IPS-18c (cell line): ENCODE results near the gene GMPPA.

Experiments
- H3K4me3 ChIP-seq: 2 replicates; pipeline ENCODE4 v1.7.0; 2013; ENCODE audit warnings: low read depth, mild to moderate bottlenecking, low read length, moderate library complexity; ENCODE audit not compliant: insufficient read depth
- H3K9me3 ChIP-seq: one replicate; pipeline ENCODE4 v1.6.1; 2013; ENCODE audit warnings: mild to moderate bottlenecking, low read length, moderate library complexity; ENCODE audit not compliant: control insufficient read depth, insufficient read depth

GMPPA gene

DNA sequence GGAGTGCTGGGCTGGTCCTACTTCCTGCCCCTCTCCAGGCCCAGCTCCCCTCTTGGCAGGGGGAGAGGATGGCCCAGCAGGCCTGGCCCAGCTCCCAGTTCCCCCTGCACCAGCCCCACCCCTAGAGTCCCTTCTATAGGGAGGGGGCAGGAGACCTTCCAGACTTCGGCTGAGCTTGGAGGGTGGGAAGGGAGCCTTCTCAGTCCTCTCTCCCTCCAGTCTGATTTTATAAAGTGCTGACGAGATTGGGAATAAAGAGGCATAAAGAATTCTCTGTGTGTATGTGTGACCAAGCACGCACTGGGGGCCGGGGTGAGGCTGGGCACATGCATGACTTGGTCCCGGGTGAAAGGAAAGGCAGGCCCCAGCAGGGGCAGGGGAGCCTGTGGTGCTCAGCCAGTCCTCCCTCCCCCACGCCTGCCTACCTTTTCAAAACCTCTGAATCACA is 39.8 kb downstream of the GMPPA start:
- no peak overlapping the region for H3K4me3 ChIP-seq

DNA sequence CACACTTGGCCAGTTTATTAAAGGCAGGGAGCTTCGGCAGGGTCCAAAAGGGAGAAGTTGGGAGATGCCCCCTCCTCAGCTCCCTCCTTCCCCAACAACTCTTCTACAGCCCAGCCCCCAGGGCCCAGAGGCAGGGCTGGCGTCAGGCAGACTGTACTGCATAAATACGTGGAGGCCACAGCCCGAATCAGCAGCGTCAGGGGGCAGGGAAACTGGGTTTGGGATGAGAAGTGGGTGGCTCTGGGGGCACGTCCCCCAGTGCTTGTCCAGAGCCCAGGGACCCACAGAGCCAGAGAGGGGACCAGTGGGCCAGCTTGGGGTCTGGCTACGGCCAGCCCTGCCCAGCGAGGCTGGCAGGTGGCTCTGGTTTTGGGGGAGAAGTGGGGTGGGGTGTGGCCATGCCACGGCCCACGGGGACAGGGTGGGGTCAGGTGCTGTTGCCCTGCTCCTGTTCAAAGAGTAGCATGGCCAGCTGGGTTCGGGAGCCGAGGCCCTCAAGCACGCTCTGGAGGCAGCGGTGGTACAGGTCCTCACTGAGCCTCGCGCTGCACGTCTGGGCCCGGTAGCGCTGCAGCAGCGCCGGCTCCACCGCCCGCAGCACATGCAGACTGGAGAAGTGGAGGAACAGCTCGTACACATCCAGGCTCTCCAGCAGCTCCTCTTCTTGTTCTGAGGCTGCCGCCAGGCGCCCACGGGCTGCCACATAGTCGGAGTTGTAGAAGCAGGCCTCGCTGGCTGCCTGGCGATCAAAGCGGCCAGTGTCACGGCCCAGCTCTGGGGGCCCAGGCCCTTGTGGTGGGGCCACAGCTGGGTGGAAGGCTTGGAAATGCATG is 40.5 kb downstream of the GMPPA start:
- no peaks in the 10 kb centered on the region for H3K9me3 ChIP-seq
- no peak overlapping the region for H3K4me3 ChIP-seq

More for the DNA sequence above, 39.8 kb downstream of the GMPPA start:
- no peaks in the 10 kb centered on the region for H3K9me3 ChIP-seq

DNA sequence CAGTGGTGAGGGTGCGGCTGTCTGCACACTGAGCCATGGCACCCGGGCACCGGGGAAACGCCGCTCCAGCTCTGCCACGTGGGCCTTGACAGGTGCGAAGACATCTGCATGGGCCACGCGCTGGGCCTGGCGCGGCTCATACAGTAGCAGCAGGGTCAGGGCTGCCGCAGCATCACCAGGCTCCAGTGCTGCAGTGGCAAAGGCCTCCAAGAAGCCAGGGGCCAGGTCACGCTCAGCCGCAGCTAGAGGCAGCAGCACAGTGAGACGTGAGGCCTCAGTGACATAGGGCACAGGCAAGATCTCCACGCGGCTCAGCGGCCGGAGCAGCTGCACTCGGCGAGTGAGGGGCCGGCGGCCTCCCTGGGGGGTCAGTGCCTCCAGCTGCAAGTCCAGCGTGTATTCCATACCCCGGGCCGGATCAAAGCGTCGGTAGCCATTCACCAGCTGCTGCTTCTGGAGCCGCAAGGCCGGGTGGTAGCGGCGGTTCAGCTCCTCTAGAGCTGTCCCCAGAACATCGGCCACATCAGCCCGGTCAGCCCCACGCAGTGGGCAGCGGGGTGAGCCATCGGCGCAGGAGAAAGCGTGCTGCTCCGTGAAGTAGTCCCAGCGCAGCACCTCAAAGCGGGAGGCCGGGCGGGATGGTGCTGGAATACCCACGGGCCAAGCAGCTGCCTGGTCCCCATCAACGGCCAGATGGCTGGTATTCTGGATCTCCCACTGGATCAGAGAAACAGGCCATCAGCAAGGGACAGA is 41.4 kb downstream of the GMPPA start:
- no peaks in the 10 kb centered on the region for H3K9me3 ChIP-seq
- H3K4me3 ChIP-seq = no peak overlapping the region

DNA sequence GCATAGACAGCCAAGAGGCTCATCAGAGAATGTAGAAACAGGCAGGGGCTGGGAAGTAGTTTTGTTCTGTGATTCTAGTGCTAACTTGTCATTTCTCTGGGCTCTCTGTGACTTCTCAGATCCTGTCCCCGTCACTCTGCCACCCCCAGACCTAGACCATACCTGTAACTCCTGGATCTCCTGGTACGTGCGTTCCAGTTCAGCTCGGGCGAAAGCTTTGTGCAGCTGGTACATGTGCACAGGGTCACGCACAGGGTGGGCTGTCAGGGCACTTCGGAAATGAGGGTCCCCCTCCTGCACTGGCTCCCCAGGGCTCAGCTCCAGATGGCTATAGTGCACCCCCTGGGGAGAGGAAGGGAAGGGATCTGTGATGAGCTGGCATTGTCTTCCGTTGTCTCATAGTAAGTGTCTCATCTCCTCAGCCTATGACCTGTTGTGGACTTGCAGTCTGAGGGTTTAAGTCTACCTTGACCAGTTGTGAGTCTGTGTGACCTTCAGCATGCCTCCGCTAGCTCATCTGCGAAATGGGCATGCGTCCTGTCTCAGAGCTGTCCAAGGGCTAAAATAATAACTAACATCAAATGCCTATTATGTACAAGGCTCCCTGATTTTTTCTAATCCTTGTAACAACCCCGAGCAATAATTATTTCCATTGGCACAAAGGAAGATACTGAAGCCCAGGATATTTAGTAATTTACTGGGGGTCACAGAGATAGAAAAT is 42.3 kb downstream of the GMPPA start:
- no peak overlapping the region for H3K4me3 ChIP-seq

DNA sequence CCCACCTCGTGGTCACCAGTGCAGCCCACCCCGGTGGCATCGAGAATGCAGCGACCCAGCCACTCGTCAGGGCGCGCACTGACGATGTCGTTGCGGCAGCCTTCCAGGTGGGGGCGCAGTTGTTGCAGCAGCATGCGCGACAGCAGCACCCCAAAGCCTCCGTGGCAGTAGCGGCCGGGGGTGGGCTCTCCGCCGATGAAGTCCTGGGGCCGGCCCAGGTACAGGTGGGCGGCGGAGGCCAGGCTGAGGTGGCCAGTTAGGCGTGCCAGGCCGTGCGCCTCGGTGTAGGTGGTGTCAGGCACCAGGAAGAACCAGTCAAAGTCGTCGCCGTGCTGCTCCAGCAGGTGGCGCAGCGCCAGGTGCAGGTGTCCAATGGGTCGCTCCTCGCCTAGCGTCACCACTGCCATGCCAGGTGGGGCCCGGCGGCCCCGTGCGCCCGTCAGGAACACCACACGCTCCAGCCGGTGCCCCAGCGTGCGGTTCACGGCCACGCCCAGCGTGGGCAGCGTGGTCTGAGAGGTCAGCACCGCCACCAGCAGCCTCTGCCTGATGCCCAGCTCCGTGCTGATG is 43.0 kb downstream of the GMPPA start:
- H3K4me3 ChIP-seq = peak overlapping the region; percentile 87

More for the DNA sequence above, 42.3 kb downstream of the GMPPA start:
- no peaks in the 10 kb centered on the region for H3K9me3 ChIP-seq

DNA sequence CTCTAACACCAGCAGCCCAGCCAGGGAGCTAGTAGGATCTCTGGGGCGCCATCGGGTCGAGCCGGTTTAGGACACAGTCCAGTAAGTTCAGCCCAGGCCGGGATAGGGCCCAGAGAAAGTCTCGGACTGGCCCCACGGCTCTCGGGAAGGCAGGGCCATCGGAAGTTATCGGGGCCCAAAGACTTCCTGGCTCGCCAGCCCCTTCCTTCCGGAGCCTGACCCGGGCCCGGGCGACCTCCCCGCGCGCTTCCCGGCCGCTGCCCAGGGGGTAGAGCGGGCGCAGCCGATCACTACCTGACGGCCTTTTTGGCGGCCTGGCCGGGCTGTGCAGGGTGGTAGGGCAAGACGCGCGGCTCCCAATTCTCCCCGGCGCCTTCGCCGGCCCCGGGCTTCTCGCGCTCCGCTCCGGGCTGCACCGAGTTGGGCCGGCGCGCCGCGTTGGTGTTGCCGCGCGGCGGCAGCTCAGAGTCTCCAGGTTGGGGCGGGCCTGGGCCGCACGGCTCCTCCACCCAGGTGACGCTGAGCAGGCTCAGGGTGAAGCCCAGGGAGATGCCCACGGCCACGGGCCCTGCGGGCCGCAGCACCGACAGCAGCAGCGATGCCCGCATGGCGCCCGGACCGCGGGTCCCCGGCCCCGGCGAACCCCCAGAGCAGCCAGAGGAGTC is 44.4 kb downstream of the GMPPA start:
- Histone ChIP-seq H3K9me3 (no peaks in the 10 kb centered on the region), H3K4me3 (peak overlapping the region; percentile 87)

More for the DNA sequence above, 43.0 kb downstream of the GMPPA start:
- no peaks in the 10 kb centered on the region for H3K9me3 ChIP-seq

DNA sequence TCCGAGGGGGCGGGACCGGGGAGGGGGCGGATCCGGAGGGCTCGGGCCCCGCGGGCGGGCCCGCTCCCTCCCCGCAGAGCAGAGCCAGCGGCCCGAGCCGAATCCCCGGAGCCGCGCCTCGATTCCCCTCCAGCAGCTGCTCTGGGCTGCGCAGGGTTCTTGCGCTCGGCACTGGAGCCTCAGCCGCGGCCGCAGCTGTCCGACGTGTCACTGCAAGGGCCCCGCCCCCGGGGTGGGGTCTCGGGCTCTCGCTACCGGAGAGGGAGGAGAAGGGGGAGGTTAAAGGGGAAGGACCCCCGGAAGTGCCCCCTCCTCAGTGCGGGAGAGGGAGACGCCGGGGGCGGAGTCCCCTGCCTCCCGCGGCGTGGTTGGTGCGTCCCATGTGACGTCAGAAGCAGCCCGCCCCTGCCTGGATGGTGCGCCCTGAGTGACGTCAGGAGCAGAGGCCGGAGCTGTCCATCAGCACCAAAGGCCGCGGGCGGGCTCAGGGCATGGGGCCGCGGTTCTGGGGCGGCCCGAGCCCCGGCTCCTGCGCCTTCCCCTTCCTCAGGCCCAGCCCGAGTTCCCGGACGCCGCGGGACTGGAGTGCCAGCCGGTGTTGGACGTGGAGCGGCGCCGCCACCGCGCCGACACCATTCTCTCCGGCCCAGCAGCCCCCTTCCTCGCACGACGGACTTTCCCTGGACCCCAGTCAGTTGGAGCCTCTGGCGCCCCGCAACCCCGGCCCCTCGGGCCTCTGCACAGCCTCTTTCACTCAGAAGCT is 45.1 kb downstream of the GMPPA start, which contains the start of the genes CHPF and TMEM198:
Gene CHPF (minus strand): TSS at position 214 of the 763 bp plus-strand sequence. CDS start 271 bp downstream, outside the sequence.
Gene TMEM198 (plus strand): TSS at position 433 of the 763 bp plus-strand sequence. CDS start 700 bp downstream, outside the sequence.
- peak within 1 kb of the TSS; percentile 87 for H3K4me3 ChIP-seq

DNA sequence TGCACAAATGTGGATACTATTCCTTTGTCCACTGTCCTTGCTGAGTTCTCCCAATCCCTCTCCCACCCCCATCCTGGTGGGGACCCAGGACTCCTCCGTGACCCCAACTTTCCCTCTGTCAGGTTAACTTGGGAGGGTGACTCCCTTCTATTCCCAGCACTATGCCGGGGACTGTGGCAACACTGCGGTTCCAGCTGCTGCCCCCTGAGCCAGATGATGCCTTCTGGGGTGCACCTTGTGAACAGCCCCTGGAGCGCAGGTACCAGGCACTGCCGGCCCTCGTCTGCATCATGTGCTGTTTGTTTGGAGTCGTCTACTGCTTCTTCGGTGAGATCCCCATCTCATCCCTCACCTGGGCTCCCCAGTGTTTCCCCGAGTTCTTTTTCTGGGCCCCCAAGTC is 45.9 kb downstream of the GMPPA start:
- no peaks in the 10 kb centered on the region for H3K9me3 ChIP-seq
- H3K4me3 ChIP-seq = peak overlapping the region; percentile 87; the same call in 1 of the 2 replicates

More for the DNA sequence above, 45.1 kb downstream of the GMPPA start, which contains the start of the genes CHPF and TMEM198:
- H3K9me3 ChIP-seq = no peaks in the 10 kb centered on the region

DNA sequence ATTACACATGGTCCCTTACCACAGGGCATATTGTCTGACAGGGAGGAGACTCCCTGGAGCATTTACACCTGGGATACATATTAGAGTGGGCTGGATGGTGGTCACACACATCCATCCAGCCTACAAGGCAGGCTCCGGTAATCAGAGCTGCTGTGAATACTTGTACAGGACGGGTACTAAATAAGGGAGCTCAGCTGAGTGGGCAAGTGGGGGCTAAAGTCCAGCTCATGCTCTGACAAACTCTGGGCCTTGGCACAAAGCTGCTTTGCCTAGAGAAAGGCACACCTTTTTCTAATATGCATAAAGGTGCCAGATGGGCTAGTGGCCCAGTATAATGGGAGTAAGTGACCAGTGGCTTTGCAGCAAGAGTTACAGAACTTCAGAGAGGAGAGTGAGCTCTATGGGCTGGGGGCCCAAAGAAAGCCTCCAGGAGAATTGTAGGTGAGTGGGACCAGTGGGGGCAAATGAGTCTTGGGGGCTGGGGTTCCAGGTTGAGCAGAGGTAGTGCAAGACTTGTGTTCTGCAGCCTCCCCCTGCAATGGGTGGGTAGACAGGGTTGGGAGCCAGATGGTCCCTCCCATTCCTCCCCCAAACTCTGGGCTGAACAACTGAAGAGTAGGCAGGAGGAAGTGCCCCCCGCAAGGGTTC is 46.7 kb downstream of the GMPPA start:
- no peaks in the 10 kb centered on the region for H3K9me3 ChIP-seq
- no peak overlapping the region for H3K4me3 ChIP-seq

DNA sequence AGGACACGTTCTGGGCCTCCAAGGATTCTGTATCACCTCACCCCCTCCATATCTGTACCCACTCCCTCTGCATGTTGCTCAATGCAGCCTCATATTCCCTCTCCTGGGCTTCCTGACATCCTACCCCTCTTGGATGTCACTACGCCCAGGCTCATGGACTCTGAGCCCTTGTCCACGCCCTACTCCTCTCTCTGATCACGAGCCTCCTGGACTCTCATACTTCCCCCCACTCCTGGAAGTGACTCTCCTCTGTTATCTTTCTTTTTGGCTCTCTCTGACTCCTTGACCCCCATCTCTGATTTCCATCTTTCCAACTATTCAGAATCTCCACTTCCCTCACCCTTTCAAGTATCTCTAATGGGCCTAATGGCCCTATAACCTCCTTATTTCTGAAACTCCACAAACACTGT is 47.3 kb downstream of the GMPPA start:
- Histone ChIP-seq H3K9me3 (no peaks in the 10 kb centered on the region), H3K4me3 (no peak overlapping the region)

DNA sequence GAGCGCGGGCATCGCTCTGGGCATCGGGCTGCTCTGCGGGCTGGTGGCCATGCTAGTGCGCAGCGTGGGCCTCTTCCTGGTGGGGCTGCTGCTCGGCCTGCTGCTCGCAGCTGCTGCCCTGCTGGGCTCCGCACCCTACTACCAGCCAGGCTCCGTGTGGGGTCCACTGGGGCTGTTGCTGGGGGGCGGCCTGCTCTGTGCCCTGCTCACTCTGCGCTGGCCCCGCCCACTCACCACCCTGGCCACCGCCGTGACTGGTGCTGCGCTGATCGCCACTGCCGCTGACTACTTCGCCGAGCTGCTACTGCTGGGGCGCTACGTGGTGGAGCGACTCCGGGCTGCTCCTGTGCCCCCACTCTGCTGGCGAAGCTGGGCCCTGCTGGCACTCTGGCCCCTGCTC is 48.9 kb downstream of the GMPPA start:
- no peaks in the 10 kb centered on the region for H3K9me3 ChIP-seq
- H3K4me3 ChIP-seq = no peak overlapping the region

DNA sequence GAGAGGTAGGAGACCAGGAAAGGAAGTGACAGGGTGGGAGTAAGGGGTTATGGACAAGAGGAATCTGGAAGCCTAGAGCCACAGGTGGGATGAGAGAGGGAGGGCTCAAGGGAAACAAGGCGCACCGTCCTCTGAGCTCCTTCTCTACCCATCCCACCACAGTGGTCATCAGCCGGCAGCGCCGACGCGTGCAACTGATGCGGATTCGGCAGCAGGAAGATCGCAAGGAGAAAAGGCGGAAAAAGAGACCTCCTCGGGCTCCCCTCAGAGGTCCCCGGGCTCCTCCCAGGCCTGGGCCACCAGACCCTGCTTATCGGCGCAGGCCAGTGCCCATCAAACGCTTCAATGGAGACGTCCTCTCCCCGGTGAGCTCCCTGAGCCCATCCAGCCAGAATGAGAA is 50.3 kb downstream of the GMPPA start:
- Histone ChIP-seq H3K4me3 (no peak overlapping the region), H3K9me3 (no peaks in the 10 kb centered on the region)

DNA sequence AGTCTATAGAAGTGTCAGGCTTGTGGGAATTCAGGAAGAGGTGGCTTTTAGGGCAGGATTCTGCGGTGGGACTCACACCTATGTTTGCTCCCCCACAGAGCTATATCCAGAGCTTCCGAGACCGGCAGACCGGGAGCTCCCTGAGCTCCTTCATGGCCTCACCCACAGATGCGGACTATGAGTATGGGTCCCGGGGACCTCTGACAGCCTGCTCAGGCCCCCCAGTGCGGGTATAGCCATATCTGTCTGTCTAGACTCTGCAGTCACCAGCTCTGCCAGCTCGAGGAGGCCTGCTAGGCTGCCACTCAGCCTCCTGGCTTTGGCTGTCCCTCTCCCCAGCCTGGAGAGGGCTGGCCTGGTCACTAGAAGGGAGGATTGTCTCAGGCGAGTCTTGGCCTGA is 50.9 kb downstream of the GMPPA start:
- no peaks in the 10 kb centered on the region for H3K9me3 ChIP-seq

DNA sequence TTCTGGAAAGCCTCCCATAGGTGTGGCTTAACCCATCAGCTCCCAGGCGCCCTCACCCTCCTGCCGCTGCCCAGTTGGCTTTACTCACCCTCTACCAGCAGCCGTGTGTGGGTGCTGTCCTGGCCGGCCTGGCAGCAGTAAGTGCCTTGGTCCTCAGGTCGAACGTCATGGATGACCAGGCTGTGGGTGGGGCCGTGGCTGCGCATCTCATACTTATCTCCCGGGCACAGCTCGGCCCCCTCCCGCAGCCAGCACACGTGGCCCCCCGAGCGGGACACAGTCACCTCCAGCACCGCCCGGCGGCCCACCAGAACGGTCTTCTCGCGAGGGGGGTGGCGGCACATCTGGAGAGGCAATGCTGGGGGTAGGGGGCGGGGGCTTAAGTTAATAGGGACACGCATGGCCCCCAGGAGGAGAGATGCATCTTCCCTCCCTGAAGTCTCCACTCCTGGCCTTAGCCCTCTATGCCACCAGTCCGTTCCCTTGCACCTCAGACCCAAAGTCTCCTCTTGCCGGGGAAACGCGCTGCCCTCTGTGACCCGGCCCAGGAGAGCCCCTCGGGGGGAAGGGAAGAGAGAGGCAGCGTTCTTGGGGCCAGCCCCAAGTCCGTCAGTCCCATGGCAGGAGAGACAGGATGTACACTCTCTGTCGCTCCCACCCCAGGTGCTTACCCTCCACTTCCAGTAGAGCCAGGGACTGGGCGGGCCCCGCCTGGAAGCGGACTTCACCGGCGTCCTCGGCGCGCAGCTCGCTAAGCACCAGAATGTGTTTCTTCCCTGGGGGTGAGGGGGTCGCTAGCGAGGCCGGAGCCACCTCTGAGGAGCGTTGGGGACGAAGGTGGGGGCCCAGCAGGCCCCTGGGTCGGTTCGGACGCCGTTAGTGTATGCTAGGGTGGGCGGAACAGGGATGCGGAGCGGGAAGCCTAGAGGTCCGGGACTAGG is 53.0 kb downstream of the GMPPA start:
- H3K9me3 ChIP-seq = no peaks in the 10 kb centered on the region

More for the DNA sequence above, 50.9 kb downstream of the GMPPA start:
- no peak overlapping the region for H3K4me3 ChIP-seq

More for the DNA sequence above, 53.0 kb downstream of the GMPPA start:
- H3K4me3 ChIP-seq = peak overlapping the region; percentile 87
